ENCODE data around the gene PLEKHF1. TPM values are rescaled to one million over a fixed set of nuclear protein-coding genes. Genes with fewer than 3 reads are reported as not detected.
"Not testable (repeated sequence)": the region's sequence is repeated elsewhere in the genome, so short reads cannot be mapped to it uniquely, and the experiment has no call there.

Gene PLEKHF1
- 10 to 100 TPM; 24.3 to 29.7 TPM for total RNA-seq

- H3K36me3 Mint-ChIP-seq = peaks cover 24 to 34% of the 10 kb centered on the region in 2 donors
- DNase-seq (ENCODE audit: low spot score in 2 of 2) = peak; percentile 92 to 95
- ATAC-seq = peak; percentile 80 to 83
- peak within 1 kb of the TSS; percentile 58 to 93 for H3K27ac Mint-ChIP-seq
- H3K9me3 Mint-ChIP-seq = no peaks in the 10 kb centered on the region
Observed at GRCh38 chr19:29665215-29665825, at the start of gene PLEKHF1. Gene PLEKHF1, plus strand, starts transcription at chr19:29665461. Its CDS starts 8,379 bp downstream, at chr19:29673840.

GRCh38 chr19:29615891-29616425 is 49.3 kb upstream of the PLEKHF1 start:
- DNase-seq (ENCODE audit: low spot score in 2 of 2) (no peak), ATAC-seq (no peak)
- no peaks in the 10 kb centered on the region for H3K9me3 Mint-ChIP-seq
- H3K36me3 Mint-ChIP-seq = peaks cover 24 to 26% of the 10 kb centered on the region in 2 donors
- peak overlapping the region; percentile 24 to 70 for H3K27ac Mint-ChIP-seq

- Mint-ChIP-seq H3K27ac (peak overlapping the region; percentile 24 to 46), H3K36me3 (peaks cover 21 to 24% of the 10 kb centered on the region in 2 donors), H3K9me3 (no peaks in the 10 kb centered on the region)
- no peak for DNase-seq (ENCODE audit: low spot score in 2 of 2)
- ATAC-seq = no peak
Observed at GRCh38 chr19:29616541-29616940, 48.7 kb upstream of the PLEKHF1 start.

- DNase-seq (ENCODE audit: low spot score in 2 of 2) = no peak
- no peak for ATAC-seq
- Mint-ChIP-seq H3K9me3 (no peaks in the 10 kb centered on the region), H3K36me3 (peaks cover 15 to 16% of the 10 kb centered on the region in 2 donors), H3K27ac (peak overlapping the region in 1 of 2 donors; percentile 87)
Observed at GRCh38 chr19:29617366-29618266, 47.6 kb upstream of the PLEKHF1 start.

- Mint-ChIP-seq H3K36me3 (peaks cover 7 to 8% of the 10 kb centered on the region in 2 donors), H3K9me3 (no peaks in the 10 kb centered on the region), H3K27ac (peak overlapping the region in 1 of 2 donors; percentile 55)
- no peak for DNase-seq (ENCODE audit: low spot score in 2 of 2)
- no peak for ATAC-seq
Observed at GRCh38 chr19:29618434-29618833, 46.8 kb upstream of the PLEKHF1 start.

GRCh38 chr19:29618871-29619270 is 46.4 kb upstream of the PLEKHF1 start:
- ATAC-seq = no peak
- Mint-ChIP-seq H3K9me3 (no peaks in the 10 kb centered on the region), H3K27ac (no peak overlapping the region), H3K36me3 (peaks cover 7 to 8% of the 10 kb centered on the region in 2 donors)
- DNase-seq (ENCODE audit: low spot score in 2 of 2) = no peak

GRCh38 chr19:29620931-29621351 is 44.3 kb upstream of the PLEKHF1 start:
- Mint-ChIP-seq H3K36me3 (no peaks in the 10 kb centered on the region), H3K27ac (peak overlapping the region in 1 of 2 donors; percentile 74), H3K9me3 (no peaks in the 10 kb centered on the region)
- peak; percentile 40 to 74 for DNase-seq (ENCODE audit: low spot score in 2 of 2)
- ATAC-seq = peak; percentile 56 to 73

GRCh38 chr19:29622166-29623070 is 42.8 kb upstream of the PLEKHF1 start:
- ATAC-seq (peak; percentile 39 to 61), DNase-seq (ENCODE audit: low spot score in 2 of 2) (no peak)
- H3K36me3 Mint-ChIP-seq = no peaks in the 10 kb centered on the region
- peak overlapping the region; percentile 64 to 91 for H3K27ac Mint-ChIP-seq
- H3K9me3 Mint-ChIP-seq = no peaks in the 10 kb centered on the region

- peak in 1 of 2 donors; percentile 62 for DNase-seq (ENCODE audit: low spot score in 2 of 2)
- peak overlapping the region; percentile 68 to 88 for H3K27ac Mint-ChIP-seq
Observed at GRCh38 chr19:29623726-29624488, 41.4 kb upstream of the PLEKHF1 start.

GRCh38 chr19:29624489-29625185 is 40.6 kb upstream of the PLEKHF1 start:
- Mint-ChIP-seq H3K27ac (peak overlapping the region in 1 of 2 donors; percentile 68), H3K9me3 (no peaks in the 10 kb centered on the region), H3K36me3 (no peaks in the 10 kb centered on the region)
- ATAC-seq = no peak
- no peak for DNase-seq (ENCODE audit: low spot score in 2 of 2)

More at GRCh38 chr19:29623726-29624488, 41.4 kb upstream of the PLEKHF1 start:
- Mint-ChIP-seq H3K9me3 (no peaks in the 10 kb centered on the region), H3K36me3 (no peaks in the 10 kb centered on the region)
- peak; percentile 68 to 92 for ATAC-seq

- DNase-seq (ENCODE audit: low spot score in 2 of 2) (no peak), ATAC-seq (no peak)
- Mint-ChIP-seq H3K27ac (no peak overlapping the region), H3K9me3 (no peaks in the 10 kb centered on the region), H3K36me3 (no peaks in the 10 kb centered on the region)
Observed at GRCh38 chr19:29625186-29625651, 40.0 kb upstream of the PLEKHF1 start.

GRCh38 chr19:29626386-29626785 is 38.9 kb upstream of the PLEKHF1 start:
- Mint-ChIP-seq H3K9me3 (no peaks in the 10 kb centered on the region), H3K36me3 (no peaks in the 10 kb centered on the region), H3K27ac (no peak overlapping the region)
- DNase-seq (ENCODE audit: low spot score in 2 of 2) (no peak), ATAC-seq (no peak)

- DNase-seq (ENCODE audit: low spot score in 2 of 2); H3K36me3 Mint-ChIP-seq; ATAC-seq; H3K27ac Mint-ChIP-seq; H3K9me3 Mint-ChIP-seq: not testable (repeated sequence)
Observed at GRCh38 chr19:29626832-29627231, 38.4 kb upstream of the PLEKHF1 start.

GRCh38 chr19:29628661-29629385 is 36.4 kb upstream of the PLEKHF1 start:
- ATAC-seq (no peak), DNase-seq (ENCODE audit: low spot score in 2 of 2) (no peak)
- Mint-ChIP-seq H3K36me3 (no peaks in the 10 kb centered on the region), H3K9me3 (no peaks in the 10 kb centered on the region), H3K27ac (no peak overlapping the region)

Data from activated naive CD4-positive, alpha-beta T cell treated with anti-CD3 and anti-CD28 coated beads, Interleukin-2, amount 50 U/mL, for 72 hours (primary cell).